ENCODE measurements around the gene ATP5IF1. TPM values are rescaled to one million over a fixed set of nuclear protein-coding genes. Genes with fewer than 3 reads are reported as not detected.

Gene ATP5IF1
- total and polyA plus RNA-seq, 2 of the 13 experiments (the other 11 are each of a cell fraction or from before 2014, with no cell fraction given): 97.7 to 131 TPM

- no peak for TF ChIP-seq MYPOP (CRISPR knock-in tag; IDR thresholded peaks at IDR 0.05)
- TF ChIP-seq ZNF180 (CRISPR knock-in tag; IDR thresholded peaks at IDR 0.05; ENCODE audit: borderline replicate concordance, low read depth): no peak
- TF ChIP-seq MXD4 (CRISPR knock-in tag; IDR thresholded peaks at IDR 0.05): 0 out of 2 replicates have a peak, but pooled peaks have one; percentile 29
Observed at GRCh38 chr1:28232558-28233263, 3.2 kb upstream of the ATP5IF1 start, which contains the start of gene DNAJC8 (continued).

DNA sequence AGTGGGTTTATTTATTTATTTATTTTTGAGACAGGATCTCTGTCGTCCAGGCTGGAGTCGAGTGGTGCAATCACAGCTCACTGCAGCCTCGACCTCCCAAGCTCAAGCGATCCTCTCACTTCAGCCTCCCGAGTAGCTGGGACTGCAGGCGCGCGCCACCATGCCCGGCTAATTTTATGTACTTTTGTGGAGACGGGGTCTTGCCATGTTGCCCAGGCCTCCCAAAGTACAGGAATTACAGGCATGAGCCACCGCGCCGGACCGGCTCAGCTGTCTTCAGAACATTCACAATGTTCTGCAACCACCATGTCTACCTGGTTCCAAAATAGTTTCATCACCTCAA is 2.7 kb upstream of the ATP5IF1 start:
- ChIA-PET POLR2A (no interaction called here), CTCF (ENCODE audit: low intra/inter-chr PET ratio, low total read pairs) (no interaction called here)
- Histone ChIP-seq H3K36me3 (replicated peaks in 1 of 2; ENCODE audit: control insufficient read depth in 1 of 2, insufficient read depth in 2 of 2, low read length in 2 of 2) (peaks cover 0 to 15% of the 10 kb centered on the region in 2 experiments; a peak in 4 of 5 replicates), H3K27ac (ENCODE audit: extremely low read length, insufficient read depth, low read length) (peak overlapping the region; percentile 83), H3K4me2 (ENCODE audit: low read depth, low read length) (peak overlapping the region; percentile 90), H3K79me2 (ENCODE audit: insufficient read depth, low read length) (peaks cover 63% of the 10 kb centered on the region), H4K20me1 (ENCODE audit: insufficient read depth, low read length) (no peaks in the 10 kb centered on the region), H2AFZ (ENCODE audit: low read length) (no peak overlapping the region), H3K9me3 (ENCODE audit: low read length) (no peaks in the 10 kb centered on the region), H3K4me3 (replicated peaks in 1 of 3; ENCODE audit: insufficient read depth in 1 of 3, low read depth in 2 of 3, low read length in 3 of 3) (peak overlapping the region; percentile 47 to 92 (median 88)), H3K4me1 (ENCODE audit: insufficient read depth, low read length) (peaks cover 37% of the 10 kb centered on the region), H3K9ac (ENCODE audit: insufficient read depth, low read depth, low read length) (peak overlapping the region; percentile 95), H3K27me3 (ENCODE audit: control insufficient read depth in 1 of 2, insufficient read depth in 2 of 2, low read length in 2 of 2) (peaks cover 0 to 2% of the 10 kb centered on the region in 2 experiments; a peak in 1 of 5 replicates)
- no TSS peak for BruUV-seq (replicated peaks)
- no peak for DNase-seq (ENCODE audit: low spot score)
- no peak for ATAC-seq
- in situ Hi-C loops (cut with HindIII; ENCODE audit: extremely low pct_ligation_motif_present, low pct_unique_long_range_greater_than_20kb): loop anchor here (25.0 kb wide), 1 partner anchor 354 kb away; the partner anchor contains the start of gene RAB42
- FAIRE-seq: no peak
- 64% methylated on average over 12 of the region's 14 CpGs for WGBS (ENCODE audit: low lambda C conversion rate)
- intact Hi-C loops (cut with micrococcal nuclease; ENCODE audit: unreplicated experiment): no loop called here
- TF ChIP-seq, protein P1, sequence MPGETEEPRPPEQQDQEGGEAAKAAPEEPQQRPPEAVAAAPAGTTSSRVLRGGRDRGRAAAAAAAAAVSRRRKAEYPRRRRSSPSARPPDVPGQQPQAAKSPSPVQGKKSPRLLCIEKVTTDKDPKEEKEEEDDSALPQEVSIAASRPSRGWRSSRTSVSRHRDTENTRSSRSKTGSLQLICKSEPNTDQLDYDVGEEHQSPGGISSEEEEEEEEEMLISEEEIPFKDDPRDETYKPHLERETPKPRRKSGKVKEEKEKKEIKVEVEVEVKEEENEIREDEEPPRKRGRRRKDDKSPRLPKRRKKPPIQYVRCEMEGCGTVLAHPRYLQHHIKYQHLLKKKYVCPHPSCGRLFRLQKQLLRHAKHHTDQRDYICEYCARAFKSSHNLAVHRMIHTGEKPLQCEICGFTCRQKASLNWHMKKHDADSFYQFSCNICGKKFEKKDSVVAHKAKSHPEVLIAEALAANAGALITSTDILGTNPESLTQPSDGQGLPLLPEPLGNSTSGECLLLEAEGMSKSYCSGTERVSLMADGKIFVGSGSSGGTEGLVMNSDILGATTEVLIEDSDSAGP (CRISPR knock-in tag; IDR thresholded peaks at IDR 0.05; ENCODE audit: borderline replicate concordance): peak; percentile 98; the same call in 1 of the 2 replicates
- TF ChIP-seq ZNF121 (CRISPR knock-in tag; IDR thresholded peaks at IDR 0.05) (peak; percentile 90), ZMYM3 (CRISPR knock-in tag; IDR thresholded peaks at IDR 0.05) (peak; percentile 55; the same call in 1 of the 2 replicates), SALL2 (CRISPR knock-in tag; IDR thresholded peaks at IDR 0.05) (no peak), ZNF3 (CRISPR knock-in tag; IDR thresholded peaks at IDR 0.05) (0 out of 2 replicates have a peak, but pooled peaks have one; percentile 12), LCORL (IDR thresholded peaks at IDR 0.05) (no peak), LCORL (CRISPR knock-in tag; IDR thresholded peaks at IDR 0.05) (no peak)
- TF ChIP-seq, protein P2, sequence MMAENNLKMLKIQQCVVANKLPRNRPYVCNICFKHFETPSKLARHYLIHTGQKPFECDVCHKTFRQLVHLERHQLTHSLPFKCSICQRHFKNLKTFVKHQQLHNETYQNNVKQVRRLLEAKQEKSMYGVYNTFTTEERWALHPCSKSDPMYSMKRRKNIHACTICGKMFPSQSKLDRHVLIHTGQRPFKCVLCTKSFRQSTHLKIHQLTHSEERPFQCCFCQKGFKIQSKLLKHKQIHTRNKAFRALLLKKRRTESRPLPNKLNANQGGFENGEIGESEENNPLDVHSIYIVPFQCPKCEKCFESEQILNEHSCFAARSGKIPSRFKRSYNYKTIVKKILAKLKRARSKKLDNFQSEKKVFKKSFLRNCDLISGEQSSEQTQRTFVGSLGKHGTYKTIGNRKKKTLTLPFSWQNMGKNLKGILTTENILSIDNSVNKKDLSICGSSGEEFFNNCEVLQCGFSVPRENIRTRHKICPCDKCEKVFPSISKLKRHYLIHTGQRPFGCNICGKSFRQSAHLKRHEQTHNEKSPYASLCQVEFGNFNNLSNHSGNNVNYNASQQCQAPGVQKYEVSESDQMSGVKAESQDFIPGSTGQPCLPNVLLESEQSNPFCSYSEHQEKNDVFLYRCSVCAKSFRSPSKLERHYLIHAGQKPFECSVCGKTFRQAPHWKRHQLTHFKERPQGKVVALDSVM (CRISPR knock-in tag; IDR thresholded peaks at IDR 0.05): peak; percentile 69; the same call in 1 of the 2 replicates
- TF ChIP-seq, protein P3, sequence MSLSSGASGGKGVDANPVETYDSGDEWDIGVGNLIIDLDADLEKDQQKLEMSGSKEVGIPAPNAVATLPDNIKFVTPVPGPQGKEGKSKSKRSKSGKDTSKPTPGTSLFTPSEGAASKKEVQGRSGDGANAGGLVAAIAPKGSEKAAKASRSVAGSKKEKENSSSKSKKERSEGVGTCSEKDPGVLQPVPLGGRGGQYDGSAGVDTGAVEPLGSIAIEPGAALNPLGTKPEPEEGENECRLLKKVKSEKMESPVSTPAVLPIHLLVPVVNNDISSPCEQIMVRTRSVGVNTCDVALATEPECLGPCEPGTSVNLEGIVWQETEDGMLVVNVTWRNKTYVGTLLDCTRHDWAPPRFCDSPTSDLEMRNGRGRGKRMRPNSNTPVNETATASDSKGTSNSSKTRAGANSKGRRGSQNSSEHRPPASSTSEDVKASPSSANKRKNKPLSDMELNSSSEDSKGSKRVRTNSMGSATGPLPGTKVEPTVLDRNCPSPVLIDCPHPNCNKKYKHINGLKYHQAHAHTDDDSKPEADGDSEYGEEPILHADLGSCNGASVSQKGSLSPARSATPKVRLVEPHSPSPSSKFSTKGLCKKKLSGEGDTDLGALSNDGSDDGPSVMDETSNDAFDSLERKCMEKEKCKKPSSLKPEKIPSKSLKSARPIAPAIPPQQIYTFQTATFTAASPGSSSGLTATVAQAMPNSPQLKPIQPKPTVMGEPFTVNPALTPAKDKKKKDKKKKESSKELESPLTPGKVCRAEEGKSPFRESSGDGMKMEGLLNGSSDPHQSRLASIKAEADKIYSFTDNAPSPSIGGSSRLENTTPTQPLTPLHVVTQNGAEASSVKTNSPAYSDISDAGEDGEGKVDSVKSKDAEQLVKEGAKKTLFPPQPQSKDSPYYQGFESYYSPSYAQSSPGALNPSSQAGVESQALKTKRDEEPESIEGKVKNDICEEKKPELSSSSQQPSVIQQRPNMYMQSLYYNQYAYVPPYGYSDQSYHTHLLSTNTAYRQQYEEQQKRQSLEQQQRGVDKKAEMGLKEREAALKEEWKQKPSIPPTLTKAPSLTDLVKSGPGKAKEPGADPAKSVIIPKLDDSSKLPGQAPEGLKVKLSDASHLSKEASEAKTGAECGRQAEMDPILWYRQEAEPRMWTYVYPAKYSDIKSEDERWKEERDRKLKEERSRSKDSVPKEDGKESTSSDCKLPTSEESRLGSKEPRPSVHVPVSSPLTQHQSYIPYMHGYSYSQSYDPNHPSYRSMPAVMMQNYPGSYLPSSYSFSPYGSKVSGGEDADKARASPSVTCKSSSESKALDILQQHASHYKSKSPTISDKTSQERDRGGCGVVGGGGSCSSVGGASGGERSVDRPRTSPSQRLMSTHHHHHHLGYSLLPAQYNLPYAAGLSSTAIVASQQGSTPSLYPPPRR (CRISPR knock-in tag; IDR thresholded peaks at IDR 0.05; ENCODE audit: borderline replicate concordance): 0 out of 2 replicates have a peak, but pooled peaks have one; percentile 21

Measured in HepG2 (cell line).